CD14-positive monocyte (primary cell): Measurements from ENCODE around the gene KRT76. TPM values are rescaled to one million over a fixed set of nuclear protein-coding genes. Genes with fewer than 3 reads are reported as not detected.

Experiments
- DNase-seq, 3 donors: peaks; one replicate each; pipeline ENCODE4 v3.0.0-alpha.2; 2011 to 2022
- H2AFZ ChIP-seq: 2 replicates; pipeline ENCODE4 v1.6.0; 2012; ENCODE audit warnings: mild to moderate bottlenecking, low read depth, low read length, inconsistent platforms; ENCODE audit not compliant: insufficient read depth, poor library complexity, severe bottlenecking
- H3K27ac ChIP-seq, 2 donors: 1 replicate in 1 of 2; 2 replicates in 1 of 2; pipeline ENCODE4 v1.5.1; 2012 to 2013; ENCODE audit warnings: low read length in 2 of 2, control low read depth in 1 of 2, inconsistent platforms in 1 of 2, low read depth in 1 of 2, mild to moderate bottlenecking in 1 of 2
- H3K27me3 ChIP-seq, 2 donors: one replicate each; pipeline versions ENCODE4 v1.6.0 to v1.6.1; 2011 to 2013; ENCODE audit warnings: low read length in 2 of 2; ENCODE audit not compliant: control insufficient read depth in 2 of 2, insufficient read depth in 2 of 2
- H3K36me3 ChIP-seq, 2 donors: replicated peaks in 1 of 2; 1 replicate in 1 of 2; 2 replicates in 1 of 2; pipeline versions ENCODE4 v1.5.1 to v1.6.1; 2012 to 2013; ENCODE audit warnings: low read length in 2 of 2, control low read depth in 1 of 2, inconsistent platforms in 1 of 2, mild to moderate bottlenecking in 1 of 2; ENCODE audit not compliant: insufficient read depth in 2 of 2, control insufficient read depth in 1 of 2
- H3K4me1 ChIP-seq, 2 donors: 1 replicate in 1 of 2; 2 replicates in 1 of 2; pipeline versions ENCODE4 v1.5.1 to v1.6.1; 2012 to 2013; ENCODE audit warnings: low read length in 2 of 2, control low read depth in 1 of 2, inconsistent platforms in 1 of 2, mild to moderate bottlenecking in 1 of 2, moderate library complexity in 1 of 2; ENCODE audit not compliant: insufficient read depth in 2 of 2, control insufficient read depth in 1 of 2
- H3K4me2 ChIP-seq: replicated peaks from 2 replicates; pipeline ENCODE3; 2012; ENCODE audit warnings: low read length, moderate library complexity, mild to moderate bottlenecking; ENCODE audit not compliant: poor library complexity, severe bottlenecking; ENCODE audit errors: extremely low read depth
- H3K4me3 ChIP-seq, 3 experiments: fragments of 200-600 bp in 1 of 3; sonication (generic) in 1 of 3; replicated peaks in 1 of 3; 1 replicate in 2 of 3; 2 replicates in 1 of 3; pipeline ENCODE4 v1.5.1; 2011 to 2013; ENCODE audit warnings: low read length in 3 of 3, mild to moderate bottlenecking in 3 of 3, control low read depth in 2 of 3, low read depth in 2 of 3, inconsistent platforms in 1 of 3, moderate library complexity in 1 of 3
- H3K79me2 ChIP-seq: 2 replicates; pipeline ENCODE4 v1.6.0; 2012; ENCODE audit warnings: mild to moderate bottlenecking, control low read depth, inconsistent platforms, low read length, moderate library complexity; ENCODE audit not compliant: insufficient read depth
- H3K9ac ChIP-seq: 2 replicates; pipeline ENCODE4 v1.6.0; 2017; ENCODE audit warnings: low read length, mild to moderate bottlenecking; ENCODE audit not compliant: insufficient read depth, poor library complexity, severe bottlenecking
- H3K9me3 ChIP-seq, 2 donors: replicated peaks in 1 of 2; 1 replicate in 1 of 2; 2 replicates in 1 of 2; pipeline versions ENCODE4 v1.5.1 to v1.6.1; 2012 to 2013; ENCODE audit warnings: low read length in 2 of 2, control low read depth in 1 of 2; ENCODE audit not compliant: control insufficient read depth in 1 of 2, insufficient read depth in 1 of 2
- H4K20me1 ChIP-seq: 2 replicates; pipeline ENCODE4 v1.6.0; 2012; ENCODE audit warnings: mild to moderate bottlenecking, low read length, control low read depth, moderate library complexity; ENCODE audit not compliant: insufficient read depth
- H3K27ac Mint-ChIP-seq, 7 donors: one replicate each; pipeline ENCODE4 v1.8.0; 2020; ENCODE audit warnings: mild to moderate bottlenecking in 7 of 7, mixed read lengths in 7 of 7, moderate library complexity in 6 of 7, inconsistent platforms in 2 of 7
- H3K27me3 Mint-ChIP-seq, 3 donors: one replicate each; pipeline ENCODE4 v1.8.0; 2021 to 2022; ENCODE audit warnings: low read depth in 3 of 3, mild to moderate bottlenecking in 3 of 3, mixed read lengths in 3 of 3, moderate library complexity in 3 of 3, inconsistent platforms in 1 of 3
- H3K36me3 Mint-ChIP-seq, 2 donors: one replicate each; pipeline ENCODE4 v1.8.0; 2020; ENCODE audit warnings: mixed read lengths in 2 of 2, inconsistent platforms in 1 of 2, mild to moderate bottlenecking in 1 of 2
- H3K4me1 Mint-ChIP-seq: one replicate; pipeline ENCODE4 v1.8.0; 2020; ENCODE audit warnings: mild to moderate bottlenecking, mixed read lengths
- H3K4me3 Mint-ChIP-seq, 2 donors: one replicate each; pipeline ENCODE4 v1.8.0; 2020; ENCODE audit warnings: mild to moderate bottlenecking in 2 of 2, mixed read lengths in 2 of 2, moderate library complexity in 1 of 2
- H3K9me3 Mint-ChIP-seq, 7 donors: one replicate each; pipeline ENCODE4 v1.8.0; 2020 to 2022; ENCODE audit warnings: mixed read lengths in 7 of 7, mild to moderate bottlenecking in 6 of 7, moderate library complexity in 6 of 7, inconsistent platforms in 2 of 7
- WGBS: methylation state at CpG from one replicate; pipeline ENCODE4 v1.1.5; 2013; ENCODE audit warnings: missing lambda C conversion rate; ENCODE audit not compliant: insufficient coverage; 5-methylcytosine and 5-hydroxymethylcytosine counted together
- intact Hi-C, 2 donors: fragments of 100-400 bp; cut with micrococcal nuclease; formaldehyde crosslinking; loops; one replicate each; pipeline versions ENCODE4 v1.15.0 to v1.15.1; 2023
- polyA plus RNA-seq, 3 donors: library from polyadenylated mRNA; depleted of rRNA in 1 of 3; unstranded in 2 of 3; stranded (reverse) in 1 of 3; fragments of 300-500 nt in 2 of 3; fragments of >200 nt in 1 of 3; fragmentation: Illumina TruSeq in 2 of 3; gene quantifications; 1 replicate in 2 of 3; 2 replicates in 1 of 3; pipeline ENCODE4 v1.2.3, GENCODE V29; 2012 to 2021
- TF ChIP-seq, protein P1 (sequence below): fragments of 200-600 bp; IDR thresholded peaks from one replicate; pipeline ENCODE4 v1.8.0; 2022; ENCODE audit warnings: antibody characterized with exemption, mild to moderate bottlenecking

The KRT76 gene
- polyA plus RNA-seq, 3 donors: not detected

DNA sequence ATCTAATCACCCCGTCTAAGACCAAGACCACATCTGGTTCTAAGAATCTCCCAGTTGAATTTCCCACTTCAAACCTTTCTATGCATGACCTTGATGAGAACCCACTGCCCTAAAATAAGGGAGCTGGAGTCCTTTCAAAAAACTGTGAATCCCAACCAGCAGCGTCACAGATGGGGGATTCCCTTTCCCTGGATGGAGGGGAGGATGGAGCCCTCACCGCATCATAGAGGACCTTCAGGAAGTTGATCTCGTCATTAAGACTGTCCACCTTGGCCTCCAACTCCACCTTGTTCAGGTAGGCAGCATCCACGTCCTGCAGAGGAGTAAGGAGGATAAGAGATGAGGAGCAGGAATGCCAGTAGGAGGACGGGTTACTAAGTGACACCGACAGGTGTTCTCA, 32.0 kb upstream of the KRT76 start:
- Histone ChIP-seq H3K36me3 (no peaks in the 10 kb centered on the region), H3K9ac (no peak overlapping the region), H3K79me2 (no peaks in the 10 kb centered on the region), H3K4me1 (no peaks in the 10 kb centered on the region), H2AFZ (no peak overlapping the region), H3K9me3 (no peaks in the 10 kb centered on the region), H3K4me3 (no peak overlapping the region), H4K20me1 (no peaks in the 10 kb centered on the region), H3K4me2 (no peak overlapping the region), H3K27me3 (no peaks in the 10 kb centered on the region), H3K27ac (no peak overlapping the region)
- peaks cover 0 to 2% (median 0%) of the 10 kb centered on the region in 7 donors for H3K9me3 Mint-ChIP-seq
- TF ChIP-seq, protein P1, sequence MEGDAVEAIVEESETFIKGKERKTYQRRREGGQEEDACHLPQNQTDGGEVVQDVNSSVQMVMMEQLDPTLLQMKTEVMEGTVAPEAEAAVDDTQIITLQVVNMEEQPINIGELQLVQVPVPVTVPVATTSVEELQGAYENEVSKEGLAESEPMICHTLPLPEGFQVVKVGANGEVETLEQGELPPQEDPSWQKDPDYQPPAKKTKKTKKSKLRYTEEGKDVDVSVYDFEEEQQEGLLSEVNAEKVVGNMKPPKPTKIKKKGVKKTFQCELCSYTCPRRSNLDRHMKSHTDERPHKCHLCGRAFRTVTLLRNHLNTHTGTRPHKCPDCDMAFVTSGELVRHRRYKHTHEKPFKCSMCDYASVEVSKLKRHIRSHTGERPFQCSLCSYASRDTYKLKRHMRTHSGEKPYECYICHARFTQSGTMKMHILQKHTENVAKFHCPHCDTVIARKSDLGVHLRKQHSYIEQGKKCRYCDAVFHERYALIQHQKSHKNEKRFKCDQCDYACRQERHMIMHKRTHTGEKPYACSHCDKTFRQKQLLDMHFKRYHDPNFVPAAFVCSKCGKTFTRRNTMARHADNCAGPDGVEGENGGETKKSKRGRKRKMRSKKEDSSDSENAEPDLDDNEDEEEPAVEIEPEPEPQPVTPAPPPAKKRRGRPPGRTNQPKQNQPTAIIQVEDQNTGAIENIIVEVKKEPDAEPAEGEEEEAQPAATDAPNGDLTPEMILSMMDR: no peak
- H3K27me3 Mint-ChIP-seq: peaks cover under 1 to 5% (median 3%) of the 10 kb centered on the region in 3 donors
- no peak overlapping the region for H3K4me3 Mint-ChIP-seq
- intact Hi-C loops: no loop called here
- H3K4me1 Mint-ChIP-seq: no peaks in the 10 kb centered on the region
- WGBS: 83% methylated on average over 1 of the region's 7 CpGs
- no peak overlapping the region for H3K27ac Mint-ChIP-seq
- DNase-seq: no peak
- H3K36me3 Mint-ChIP-seq: no peaks in the 10 kb centered on the region

DNA sequence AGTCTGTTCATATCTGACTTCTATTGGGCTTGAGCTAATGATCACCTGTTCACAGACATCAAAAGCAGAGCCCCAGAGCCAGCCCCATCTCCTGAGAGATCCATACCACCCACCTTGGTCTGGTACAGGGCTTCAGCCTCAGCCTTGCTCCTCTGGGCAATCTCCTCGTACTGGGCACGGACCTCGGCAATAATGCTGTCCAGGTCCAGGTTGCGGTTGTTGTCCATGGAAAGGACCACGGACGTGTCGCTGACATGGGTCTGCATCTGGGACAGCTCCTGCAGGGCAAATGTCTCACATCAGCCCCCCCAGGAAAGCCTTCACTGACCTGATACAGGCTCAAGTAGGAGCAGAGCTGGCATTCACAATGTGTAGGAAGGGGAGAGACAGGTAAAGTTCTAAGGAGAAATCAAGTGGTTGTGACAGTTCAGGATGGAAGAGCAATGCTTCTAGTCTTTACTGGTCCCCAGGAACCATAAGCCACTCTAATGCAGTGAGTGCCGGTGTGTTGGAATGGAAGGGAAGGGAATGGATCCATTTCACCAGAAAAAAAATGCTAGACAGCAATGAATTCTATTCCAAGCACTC, 31.5 kb upstream of the KRT76 start:
- intact Hi-C loops: no loop called here
- no peak overlapping the region for H2AFZ ChIP-seq
- Mint-ChIP-seq H3K9me3 (peaks cover 0 to 2% (median 0%) of the 10 kb centered on the region in 7 donors), H3K4me3 (no peak overlapping the region), H3K27ac (no peak overlapping the region), H3K36me3 (no peaks in the 10 kb centered on the region), H3K4me1 (no peaks in the 10 kb centered on the region), H3K27me3 (peaks cover 0 to 5% (median 3%) of the 10 kb centered on the region in 3 donors)
- H3K9ac ChIP-seq: no peak overlapping the region
- H3K36me3 ChIP-seq: no peaks in the 10 kb centered on the region
- H3K79me2 ChIP-seq: no peaks in the 10 kb centered on the region
- no peak overlapping the region for H3K4me3 ChIP-seq
- H3K9me3 ChIP-seq: no peaks in the 10 kb centered on the region
- H3K4me2 ChIP-seq: no peak overlapping the region
- TF ChIP-seq, protein P1: no peak
- DNase-seq: no peak
- no peak overlapping the region for H3K27ac ChIP-seq
- H3K4me1 ChIP-seq: no peaks in the 10 kb centered on the region
- WGBS: 98% methylated on average over 7 of the region's 8 CpGs
- no peaks in the 10 kb centered on the region for H3K27me3 ChIP-seq
- H4K20me1 ChIP-seq: no peaks in the 10 kb centered on the region
